GM19238 (cell line): ENCODE measurements around the gene NUF2.
"Not testable (repeated sequence)": the region's sequence is repeated elsewhere in the genome, so short reads cannot be mapped to it uniquely, and the experiment has no call there.

Experiments
- DNase-seq: peaks from one replicate; pipeline ENCODE4 v3.0.0; 2011; ENCODE audit warnings: low spot score; ENCODE audit not compliant: insufficient read length

The NUF2 gene

GRCh38 chr1:163321311-163322305, at the start of gene NUF2:
Gene NUF2 (plus strand): TSS chr1:163321954. CDS start chr1:163326052, 4,098 bp downstream.
- peak; percentile 81 for DNase-seq

- no peak for DNase-seq
Observed at GRCh38 chr1:163273766-163274441, 47.9 kb upstream of the NUF2 start.

GRCh38 chr1:163275222-163275621, 46.5 kb upstream of the NUF2 start:
- no peak for DNase-seq

- no peak for DNase-seq
Observed at GRCh38 chr1:163278602-163279001, 43.2 kb upstream of the NUF2 start.

- DNase-seq = not testable (repeated sequence)
Observed at GRCh38 chr1:163284867-163285266, 36.9 kb upstream of the NUF2 start.

- DNase-seq = no peak
Observed at GRCh38 chr1:163290025-163290640, 31.6 kb upstream of the NUF2 start.

- no peak for DNase-seq
Observed at GRCh38 chr1:163291461-163291860, 30.3 kb upstream of the NUF2 start.

- DNase-seq = not testable (repeated sequence)
Observed at GRCh38 chr1:163292153-163292552, 29.6 kb upstream of the NUF2 start.

- DNase-seq = not testable (repeated sequence)
Observed at GRCh38 chr1:163293497-163293896, 28.3 kb upstream of the NUF2 start.

- no peak for DNase-seq
Observed at GRCh38 chr1:163295949-163296348, 25.8 kb upstream of the NUF2 start.

GRCh38 chr1:163296504-163297263, 25.1 kb upstream of the NUF2 start:
- no peak for DNase-seq

GRCh38 chr1:163298365-163298764, 23.4 kb upstream of the NUF2 start:
- DNase-seq = no peak

- no peak for DNase-seq
Observed at GRCh38 chr1:163300568-163300967, 21.2 kb upstream of the NUF2 start.

- DNase-seq = no peak
Observed at GRCh38 chr1:163303561-163303960, 18.2 kb upstream of the NUF2 start.

- no peak for DNase-seq
Observed at GRCh38 chr1:163305441-163305840, 16.3 kb upstream of the NUF2 start.

- no peak for DNase-seq
Observed at GRCh38 chr1:163307479-163308171, 14.1 kb upstream of the NUF2 start.

- no peak for DNase-seq
Observed at GRCh38 chr1:163308811-163309210, 12.9 kb upstream of the NUF2 start.

GRCh38 chr1:163315773-163316374, 5.9 kb upstream of the NUF2 start:
- no peak for DNase-seq

- DNase-seq = no peak
Observed at GRCh38 chr1:163320891-163321290, 863 bp upstream of the NUF2 start.

- DNase-seq = not testable (repeated sequence)
Observed at GRCh38 chr1:163323339-163323738, 1.6 kb downstream of the NUF2 start.
